H1 (cell line): ENCODE measurements around the gene CYREN. TPM values are rescaled to one million over a fixed set of nuclear protein-coding genes. Genes with fewer than 3 reads are reported as not detected.

Experiments
- CTCF ChIA-PET: fragments of 300-600 bp; sonication (Branson Sonifier 250); formaldehyde crosslinking; loops from one replicate; lab custom pipeline; 2021; ENCODE audit not compliant: partially characterized antibody; lab: Charles Lee
- POLR2A ChIA-PET: fragments of 300-600 bp; sonication (Branson Sonifier 250); formaldehyde crosslinking; loops from one replicate; lab custom pipeline; 2021; ENCODE audit warnings: inconsistent platforms; ENCODE audit not compliant: partially characterized antibody; lab: Charles Lee
- DNase-seq, 2 experiments: peaks; one replicate each; pipeline versions ENCODE4 v3.0.0 to v3.0.0-alpha.2; 2010 to 2022; ENCODE audit warnings: low spot score in 2 of 2, low read depth in 1 of 2, mixed read lengths in 1 of 2
- FAIRE-seq: peaks from 2 replicates; lab custom pipeline; 2011; peaks lifted over from hg19 to GRCh38; lab: Jason Lieb, UNC
- H2AFZ ChIP-seq: 2 replicates; pipeline ENCODE4 v1.8.1; 2012; ENCODE audit warnings: low read length, inconsistent platforms
- H2AK5ac ChIP-seq: 2 replicates; pipeline ENCODE4 v1.6.1; 2013; ENCODE audit warnings: low read depth, low read length
- H2BK120ac ChIP-seq: replicated peaks from 2 replicates; pipeline ENCODE3; 2013; ENCODE audit warnings: low read depth, low read length, inconsistent platforms
- H2BK12ac ChIP-seq: 2 replicates; pipeline ENCODE4 v1.6.1; 2013; ENCODE audit warnings: low read depth, low read length
- H2BK15ac ChIP-seq: 2 replicates; pipeline ENCODE4 v1.6.1; 2013; ENCODE audit warnings: low read length
- H2BK20ac ChIP-seq: 2 replicates; pipeline ENCODE4 v1.6.1; 2013; ENCODE audit warnings: low read length
- H2BK5ac ChIP-seq: 2 replicates; pipeline ENCODE4 v1.6.1; 2013; ENCODE audit warnings: low read depth, low read length
- H3K14ac ChIP-seq: 2 replicates; pipeline ENCODE4 v1.6.1; 2013; ENCODE audit warnings: inconsistent platforms; ENCODE audit not compliant: insufficient read length
- H3K18ac ChIP-seq: 2 replicates; pipeline ENCODE4 v1.6.1; 2013; ENCODE audit warnings: low read length; ENCODE audit errors: extremely low read depth
- H3K23ac ChIP-seq: 2 replicates; pipeline ENCODE4 v1.6.1; 2013; ENCODE audit warnings: inconsistent platforms; ENCODE audit not compliant: insufficient read length
- H3K23me2 ChIP-seq: 2 replicates; pipeline ENCODE4 v1.6.1; 2013; ENCODE audit warnings: low read depth, low read length
- H3K27ac ChIP-seq: 2 replicates; pipeline ENCODE4 v1.6.1; 2011; ENCODE audit warnings: low read depth, low read length, inconsistent platforms
- H3K27me3 ChIP-seq, 4 experiments: replicated peaks in 1 of 4; 1 replicate in 1 of 4; 2 replicates in 3 of 4; pipeline versions ENCODE4 v1.6.1 to v1.8.1; 2011 to 2013; ENCODE audit warnings: low read length in 3 of 4, mild to moderate bottlenecking in 3 of 4, inconsistent platforms in 2 of 4, mixed read lengths in 2 of 4, moderate library complexity in 1 of 4; ENCODE audit not compliant: control insufficient read depth in 3 of 4, insufficient read depth in 3 of 4; ENCODE audit errors: extremely low read depth in 1 of 4
- H3K36me3 ChIP-seq, 4 experiments: 2 replicates each; pipeline versions ENCODE4 v1.6.1 to v1.8.1; 2011 to 2013; ENCODE audit warnings: mild to moderate bottlenecking in 4 of 4, low read length in 3 of 4, moderate library complexity in 2 of 4, control low read depth in 1 of 4, inconsistent platforms in 1 of 4; ENCODE audit not compliant: insufficient read depth in 4 of 4, control insufficient read depth in 2 of 4
- H3K4ac ChIP-seq: replicated peaks from 2 replicates; pipeline ENCODE3; 2013; ENCODE audit warnings: low read length, low read depth, mixed read lengths, inconsistent platforms; ENCODE audit not compliant: insufficient read length
- H3K4me1 ChIP-seq, 4 experiments: replicated peaks in 1 of 4; 1 replicate in 1 of 4; 2 replicates in 3 of 4; pipeline versions ENCODE4 v1.6.1 to v1.8.1; 2011 to 2013; ENCODE audit warnings: low read length in 3 of 4, inconsistent platforms in 2 of 4, mixed read lengths in 1 of 4; ENCODE audit not compliant: insufficient read depth in 4 of 4, control insufficient read depth in 3 of 4
- H3K4me2 ChIP-seq, 2 experiments: 2 replicates each; pipeline versions ENCODE4 v1.6.1 to v1.8.1; 2011 to 2013; ENCODE audit warnings: low read depth in 2 of 2, low read length in 2 of 2, control low read depth in 1 of 2, inconsistent platforms in 1 of 2, mild to moderate bottlenecking in 1 of 2; ENCODE audit not compliant: insufficient read depth in 1 of 2
- H3K4me3 ChIP-seq, 4 experiments: fragments of 200-600, 300-600 bp in 1 of 4; sonication (generic), shearing (Covaris generic), sonication (Bioruptor Twin) in 1 of 4; 2 replicates each; pipeline versions ENCODE4 v1.5.1 to v1.8.1; 2011 to 2016; ENCODE audit warnings: low read length in 4 of 4, low read depth in 3 of 4, control low read depth in 2 of 4, inconsistent platforms in 2 of 4, mild to moderate bottlenecking in 2 of 4, mixed read lengths in 1 of 4, moderate library complexity in 1 of 4; ENCODE audit not compliant: insufficient read depth in 2 of 4; ENCODE audit errors: extremely low read depth in 1 of 4
- H3K56ac ChIP-seq: replicated peaks from 2 replicates; pipeline ENCODE3; 2013; ENCODE audit warnings: low read depth, mild to moderate bottlenecking, mixed read lengths, low read length, inconsistent platforms; ENCODE audit not compliant: insufficient read length
- H3K79me1 ChIP-seq: 2 replicates; pipeline ENCODE4 v1.6.1; 2013; ENCODE audit warnings: low read depth, low read length, control low read depth
- H3K79me2 ChIP-seq, 2 experiments: 2 replicates each; pipeline versions ENCODE4 v1.6.1 to v1.8.1; 2012 to 2013; ENCODE audit warnings: low read length in 2 of 2, mild to moderate bottlenecking in 2 of 2, inconsistent platforms in 1 of 2; ENCODE audit not compliant: insufficient read depth in 2 of 2, control insufficient read depth in 1 of 2
- H3K9ac ChIP-seq, 4 experiments: replicated peaks in 1 of 4; 1 replicate in 1 of 4; 2 replicates in 3 of 4; pipeline versions ENCODE4 v1.6.1 to v1.8.1; 2011 to 2013; ENCODE audit warnings: low read depth in 3 of 4, low read length in 3 of 4, control low read depth in 2 of 4, mild to moderate bottlenecking in 2 of 4, moderate library complexity in 2 of 4, inconsistent platforms in 1 of 4; ENCODE audit errors: extremely low read depth in 1 of 4
- H3K9me3 ChIP-seq, 2 experiments: 2 replicates each; pipeline versions ENCODE4 v1.6.1 to v1.8.1; 2012 to 2013; ENCODE audit warnings: mild to moderate bottlenecking in 2 of 2, moderate library complexity in 2 of 2, control low read depth in 1 of 2, inconsistent platforms in 1 of 2, low read depth in 1 of 2, low read length in 1 of 2, mixed read lengths in 1 of 2; ENCODE audit not compliant: insufficient read depth in 2 of 2
- H4K20me1 ChIP-seq, 2 experiments: replicated peaks in 1 of 2; 2 replicates each; pipeline versions ENCODE3 to v1.8.1; 2011 to 2013; ENCODE audit warnings: inconsistent platforms in 2 of 2, low read length in 2 of 2, mild to moderate bottlenecking in 1 of 2; ENCODE audit not compliant: insufficient read depth in 2 of 2, control insufficient read depth in 1 of 2
- H4K5ac ChIP-seq: 2 replicates; pipeline ENCODE4 v1.6.1; 2013; ENCODE audit warnings: low read length, low read depth, mixed read lengths, inconsistent platforms; ENCODE audit not compliant: insufficient read length
- H4K8ac ChIP-seq: 2 replicates; pipeline ENCODE4 v1.8.0; 2013; ENCODE audit warnings: mild to moderate bottlenecking, moderate library complexity, low read length, inconsistent platforms; ENCODE audit not compliant: insufficient read depth; ENCODE audit errors: extremely low read depth
- H4K91ac ChIP-seq: replicated peaks from 2 replicates; pipeline ENCODE3; 2013; ENCODE audit warnings: low read length, mixed read lengths, inconsistent platforms; ENCODE audit not compliant: insufficient read length
- CBX5 ChIP-seq: fragments of 300-800, 300-1000 bp; sonication (generic); IDR thresholded peaks from 2 replicates; pipeline ENCODE4 v1.7.1; 2016; ENCODE audit warnings: antibody characterized with exemption, low read length, low read depth
- GABPA ChIP-seq: IDR thresholded peaks from 2 replicates; pipeline ENCODE4 v1.6.1; 2011; ENCODE audit warnings: mild to moderate bottlenecking, low read length, moderate library complexity, borderline replicate concordance; ENCODE audit not compliant: insufficient read depth
- HDAC6 ChIP-seq: IDR thresholded peaks from one replicate; pipeline ENCODE4 v1.7.1; 2012; ENCODE audit warnings: low read depth, mild to moderate bottlenecking, inconsistent platforms, low read length, moderate library complexity
- KDM5A ChIP-seq: fragments of 200-600 bp; IDR thresholded peaks from 2 replicates; pipeline ENCODE4 v1.7.1; 2012; ENCODE audit warnings: mild to moderate bottlenecking, low read length, inconsistent platforms, mixed read lengths
- NRF1 ChIP-seq: IDR thresholded peaks from 2 replicates; pipeline ENCODE4 v1.6.1; 2011; ENCODE audit warnings: mild to moderate bottlenecking, low read depth, low read length, improper control_type of control experiment
- POLR2A ChIP-seq, 2 experiments: IDR thresholded peaks; 1 replicate in 1 of 2; 2 replicates in 1 of 2; pipeline ENCODE4 v1.6.1; 2011; ENCODE audit warnings: low read depth in 2 of 2, low read length in 2 of 2, mild to moderate bottlenecking in 2 of 2; ENCODE audit errors: control extremely low read depth in 1 of 2
- RAD21 ChIP-seq, 2 experiments: IDR thresholded peaks in 1 of 2; conservative IDR thresholded peaks in 1 of 2; 2 replicates each; pipeline ENCODE4 v1.6.1; 2011; ENCODE audit warnings: low read depth in 2 of 2, low read length in 2 of 2, improper control_type of control experiment in 1 of 2, inconsistent platforms in 1 of 2, mild to moderate bottlenecking in 1 of 2, moderate library complexity in 1 of 2
- RFX5 ChIP-seq: IDR thresholded peaks from 2 replicates; pipeline ENCODE4 v1.6.1; 2011; ENCODE audit warnings: low read depth, low read length, improper control_type of control experiment, borderline replicate concordance
- SP2 ChIP-seq: IDR thresholded peaks from 2 replicates; pipeline ENCODE4 v1.6.1; 2012; ENCODE audit warnings: mild to moderate bottlenecking, low read length, inconsistent platforms
- USF2 ChIP-seq: IDR thresholded peaks from 2 replicates; pipeline ENCODE4 v1.6.1; 2011; ENCODE audit warnings: low read length, improper control_type of control experiment
- WGBS, 2 experiments: shearing (Covaris generic) in 1 of 2; methylation state at CpG; one replicate each; pipeline versions ENCODE4 v1.1.6 to v1.1.7; 2013 to 2015; ENCODE audit warnings: low lambda C conversion rate in 2 of 2, mixed read lengths in 2 of 2, inconsistent platforms in 1 of 2, low coverage in 1 of 2, missing lambda C conversion rate in 1 of 2; ENCODE audit not compliant: insufficient replicate concordance in 2 of 2, insufficient coverage in 1 of 2, insufficient read length in 1 of 2; ENCODE audit errors: extremely low coverage in 1 of 2, missing lambda C conversion rate in 1 of 2; 5-methylcytosine and 5-hydroxymethylcytosine counted together
- polyA plus RNA-seq, 7 experiments: library from polyadenylated mRNA; depleted of rRNA in 3 of 7; stranded (reverse) in 5 of 7; unstranded in 2 of 7; fragments of >200 nt in 5 of 7; fragments of 200-250 nt in 2 of 7; gene quantifications; 1 replicate in 5 of 7; 2 replicates in 1 of 7; 4 replicates in 1 of 7; pipeline versions ENCODE4 v1.2.1 to v1.2.3, GENCODE V29; 2011 to 2013; ENCODE audit warnings: missing spikeins in 2 of 7, mixed read lengths in 2 of 7
- total RNA-seq: library from RNA; stranded (reverse); fragmentation: NEBNext Ultra II Directional; extraction: Animal tissue kit (Norgen Biotek cat#: 25700); gene quantifications from 2 replicates; pipeline ENCODE4 v1.2.1, GENCODE V29; 2021
- TF ChIP-seq, protein P1 (sequence below): IDR thresholded peaks from 2 replicates; pipeline ENCODE4 v1.6.1; 2011; ENCODE audit warnings: low read depth, mild to moderate bottlenecking, low read length; ENCODE audit not compliant: insufficient read depth

Gene CYREN
- total and polyA plus RNA-seq, 2 of the 8 experiments (the other 6 are each of a cell fraction or from before 2014, with no cell fraction given): 25.1 to 46.2 TPM

DNA sequence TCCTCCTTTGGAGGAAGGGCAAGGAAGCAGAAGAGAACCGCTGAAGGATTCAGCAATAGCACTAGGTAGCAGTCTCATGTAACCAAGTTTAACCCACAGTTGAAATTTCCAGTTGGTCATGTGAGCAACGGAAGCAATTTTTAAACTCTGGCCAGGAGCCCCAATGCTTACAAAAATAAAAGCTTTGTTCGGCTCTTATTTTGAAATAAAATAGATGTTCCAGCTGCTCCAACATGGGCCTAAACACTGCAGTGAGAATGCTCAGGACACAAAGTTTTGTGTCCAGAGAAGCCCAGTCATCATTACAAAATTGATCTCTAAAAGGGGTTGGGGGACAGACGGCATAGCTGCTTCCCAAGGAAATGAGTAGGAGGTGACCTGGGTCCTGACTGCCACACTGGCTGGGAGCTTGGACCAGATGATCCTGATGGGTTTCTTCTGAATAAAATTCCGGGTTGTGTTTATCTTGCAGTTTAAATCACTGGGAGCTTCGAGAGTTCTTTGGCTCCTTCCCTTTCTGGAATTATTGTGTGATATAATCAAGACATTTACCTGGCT is 23.1 kb downstream of the CYREN start:
- Histone ChIP-seq H2BK12ac (no peak overlapping the region), H3K18ac (no peak overlapping the region), H3K23ac (no peak overlapping the region), H3K56ac (no peak overlapping the region), H4K5ac (no peak overlapping the region), H2AFZ (no peak overlapping the region), H3K27me3 (no peaks in the 10 kb centered on the region), H2BK5ac (no peak overlapping the region), H4K91ac (no peak overlapping the region), H3K27ac (no peak overlapping the region), H3K36me3 (no peaks in the 10 kb centered on the region), H3K14ac (no peak overlapping the region), H3K4me2 (no peak overlapping the region), H2BK120ac (no peak overlapping the region), H3K79me1 (no peaks in the 10 kb centered on the region), H3K4me3 (no peak overlapping the region), H3K9me3 (no peaks in the 10 kb centered on the region), H2BK20ac (no peak overlapping the region), H3K9ac (no peak overlapping the region), H4K20me1 (no peaks in the 10 kb centered on the region), H3K4me1 (no peaks in the 10 kb centered on the region), H3K79me2 (no peaks in the 10 kb centered on the region), H4K8ac (no peak overlapping the region), H3K4ac (no peak overlapping the region), H2AK5ac (no peak overlapping the region), H3K23me2 (no peaks in the 10 kb centered on the region), H2BK15ac (no peak overlapping the region)
- ChIA-PET POLR2A (interaction anchor here (1.1 to 1.6 kb wide), 2 partner anchors 11 to 13 kb away, joined by 4 to 6 read pairs; no protein-coding TSS in a partner anchor), CTCF (interaction anchor here (0.7 to 1.8 kb wide), 4 partner anchors 48 to 266 kb away, joined by 3 to 6 read pairs (median 3); partner anchors contain the start of gene AGBL3)
- DNase-seq: no peak
- FAIRE-seq: no peak
- no peak for TF ChIP-seq KDM5A
- no peak for TF ChIP-seq CBX5
- TF ChIP-seq RFX5: no peak
- no peak for TF ChIP-seq HDAC6
- no peak for TF ChIP-seq NRF1
- TF ChIP-seq POLR2A (IDR thresholded peaks at IDR 0.05; ENCODE audit: control extremely low read depth in 1 of 2, low read depth in 2 of 2, low read length in 2 of 2): no peak
- no peak for TF ChIP-seq GABPA
- no peak for TF ChIP-seq USF2
- TF ChIP-seq, protein P1, sequence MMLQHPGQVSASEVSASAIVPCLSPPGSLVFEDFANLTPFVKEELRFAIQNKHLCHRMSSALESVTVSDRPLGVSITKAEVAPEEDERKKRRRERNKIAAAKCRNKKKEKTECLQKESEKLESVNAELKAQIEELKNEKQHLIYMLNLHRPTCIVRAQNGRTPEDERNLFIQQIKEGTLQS: no peak
- no peak for TF ChIP-seq RAD21 (IDR thresholded peaks at IDR 0.05 in 1 of 2, conservative IDR thresholded peaks at IDR 0.05 in 1 of 2; ENCODE audit: low read depth in 2 of 2, low read length in 2 of 2)
- no peak for TF ChIP-seq SP2
- WGBS, 2 experiments: 86% methylated on average over 6 of the region's 6 CpGs; no CpG with 5 or more reads in 1 of the 2 experiments
